ENCODE measurements around the gene ENAH.

- TF ChIP-seq CTCF (IDR thresholded peaks at IDR 0.05; ENCODE audit: insufficient read depth, low read length) (no peak), POLR2AphosphoS5 (IDR thresholded peaks at IDR 0.05; ENCODE audit: low read depth) (no peak)
Measured at GRCh38 chr1:225524570-225524969, 128.4 kb downstream of the ENAH start.

All from HL-60 (cell line).